HG03159 (cell line): ENCODE results near the gene PLK5.

Source experiments
- ATAC-seq: cut with Tn5 transposase; IDR thresholded peaks from one replicate; pipeline ENCODE4 v1.9.1; 2021; ENCODE audit warnings: mild to moderate bottlenecking, moderate library complexity; ENCODE audit not compliant: unreplicated experiment

The PLK5 gene

DNA sequence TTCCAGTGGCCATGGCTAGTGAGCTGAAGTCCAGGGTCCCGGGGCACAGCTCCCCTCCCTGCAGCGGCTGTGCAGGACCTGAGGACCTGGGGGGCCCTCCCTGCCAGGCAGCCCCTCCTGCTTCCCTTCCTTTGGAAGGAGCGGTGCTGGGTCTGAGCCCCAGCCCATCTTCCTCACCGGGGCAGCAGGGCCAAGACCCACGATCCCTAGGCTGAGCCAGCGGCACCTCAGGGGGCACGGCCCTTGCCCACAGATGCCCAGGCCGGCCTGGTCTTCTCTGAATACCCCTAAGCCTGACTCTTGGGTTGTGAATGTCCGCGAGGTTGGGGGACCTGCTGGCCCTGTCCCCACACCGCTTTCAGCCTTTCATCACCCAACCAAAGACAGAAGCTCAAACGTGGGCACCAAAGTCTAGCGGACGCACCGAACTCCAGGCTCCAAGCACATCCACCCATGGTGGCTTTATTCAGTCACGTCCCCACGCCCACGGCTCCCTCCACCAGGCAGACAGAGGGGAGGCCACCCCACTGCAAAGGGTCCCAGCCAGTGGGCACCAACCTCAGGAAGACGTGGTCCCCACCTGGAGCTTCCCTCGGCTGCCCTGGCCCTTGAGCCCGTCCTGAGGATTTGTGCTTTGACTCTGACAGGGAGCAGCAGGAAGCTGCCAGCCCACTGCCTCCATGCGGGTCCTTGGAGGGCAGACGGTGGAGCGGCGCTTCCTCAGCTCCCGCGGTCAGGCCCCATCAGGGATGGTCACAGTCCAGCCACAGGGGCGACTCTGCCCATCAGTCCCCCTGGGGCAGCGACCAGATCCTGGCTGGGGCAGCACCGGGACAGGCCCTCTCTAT, 52.6 kb downstream of the PLK5 start:
- no peak for ATAC-seq

DNA sequence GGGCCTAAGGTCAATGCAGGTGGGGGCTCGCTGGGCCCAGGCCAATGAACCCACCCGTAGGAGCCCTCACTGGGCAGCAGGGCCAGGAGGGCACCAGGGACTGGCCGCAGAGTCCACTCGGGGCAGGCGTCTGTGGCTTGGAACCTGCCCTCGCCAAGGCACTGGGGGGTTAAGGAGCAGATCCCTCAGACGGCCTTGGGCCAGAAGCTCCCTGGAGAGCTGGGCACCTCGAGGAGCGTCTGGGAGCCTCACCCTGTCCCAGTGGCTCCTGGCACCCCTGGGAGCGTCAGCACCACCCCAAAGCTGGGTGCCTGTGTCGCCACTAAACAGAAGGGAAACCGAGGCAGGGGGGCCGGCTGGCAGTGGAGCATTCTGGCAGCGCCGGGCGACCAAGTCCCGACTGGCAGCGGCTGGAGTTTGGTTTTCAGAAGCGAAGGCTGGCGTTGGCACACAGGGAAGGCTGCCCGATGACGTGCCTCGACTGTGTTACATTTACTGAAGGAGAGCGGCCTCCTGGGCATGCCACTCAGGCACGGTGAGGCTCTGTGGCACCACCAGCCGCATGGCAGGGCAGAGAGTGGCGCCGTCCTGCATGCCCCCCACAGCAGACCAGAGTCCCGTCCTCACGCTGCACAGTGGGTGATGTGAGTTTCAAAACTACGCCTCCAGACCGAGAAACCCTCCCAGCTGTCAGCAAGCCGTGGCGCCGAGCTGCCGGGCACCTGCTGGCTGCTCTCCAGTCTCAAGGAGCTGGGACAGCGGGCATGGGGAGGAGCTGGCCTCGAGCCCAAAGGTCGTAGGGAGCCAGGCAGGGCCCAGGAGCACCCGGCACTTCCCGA, 53.4 kb downstream of the PLK5 start:
- ATAC-seq, result no peak

GRCh38 chr19:1577929-1578618, 54.2 kb downstream of the PLK5 start:
- ATAC-seq, result no peak

DNA sequence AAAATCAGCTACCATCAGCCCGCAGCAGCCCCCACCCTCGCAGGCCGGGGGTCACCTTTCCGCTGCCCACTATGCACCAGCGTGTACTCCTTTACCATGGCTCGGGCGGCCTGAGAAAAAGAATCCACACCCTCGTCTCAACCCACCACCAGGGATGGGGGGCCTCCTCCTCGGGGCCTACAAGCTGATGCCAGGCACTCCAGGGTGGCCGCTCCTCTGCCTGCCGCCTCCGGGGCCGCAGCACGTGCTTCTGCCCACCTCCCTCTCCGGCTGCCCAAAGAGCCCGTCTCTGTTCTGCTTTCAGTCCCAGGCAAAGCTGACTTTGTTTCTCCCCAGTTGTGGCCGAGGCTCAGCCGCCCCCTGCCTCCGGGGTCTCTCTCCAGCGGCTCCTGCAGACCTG, 55.3 kb downstream of the PLK5 start:
- no peak for ATAC-seq

DNA sequence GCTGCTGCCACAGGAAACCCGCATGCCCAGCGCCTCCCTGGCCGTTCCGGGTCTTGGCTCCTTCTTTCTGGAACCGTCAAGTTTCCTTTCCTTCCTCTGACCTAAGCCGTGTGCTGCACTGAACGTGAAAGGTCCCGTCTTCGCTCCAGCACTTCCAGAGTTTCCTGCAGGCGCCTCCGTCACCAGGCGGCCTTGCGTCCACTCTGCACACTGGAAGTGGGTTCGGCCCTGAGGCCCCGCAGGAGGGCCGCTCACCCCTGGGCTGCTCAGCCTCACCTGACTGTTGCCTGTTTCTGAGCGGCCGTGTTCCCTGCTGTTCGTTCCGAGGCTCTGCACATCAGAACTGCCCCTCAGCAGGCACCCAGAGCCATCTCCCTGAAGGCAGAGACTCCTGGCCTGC, 56.5 kb downstream of the PLK5 start:
- no peak for ATAC-seq

DNA sequence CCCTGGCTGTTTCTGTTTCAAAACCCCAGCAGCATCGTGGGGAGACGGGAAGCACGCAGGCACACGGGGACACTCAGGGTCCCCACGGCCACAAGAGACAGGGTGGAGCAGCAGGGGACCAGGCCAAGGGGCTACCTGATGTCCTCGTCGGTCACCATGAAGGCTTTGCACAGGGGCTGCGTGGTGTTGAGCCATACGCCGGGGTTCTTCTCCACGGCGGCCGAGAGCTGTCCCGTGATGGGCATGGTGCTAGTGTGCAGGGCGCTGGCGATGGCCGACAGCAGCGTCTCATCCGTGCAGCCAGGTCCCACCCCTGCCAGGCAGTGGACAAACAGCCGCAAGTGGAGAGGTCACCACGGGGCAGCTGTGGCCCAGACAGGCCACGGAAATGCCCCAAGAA, 57.1 kb downstream of the PLK5 start:
- ATAC-seq, result no peak

DNA sequence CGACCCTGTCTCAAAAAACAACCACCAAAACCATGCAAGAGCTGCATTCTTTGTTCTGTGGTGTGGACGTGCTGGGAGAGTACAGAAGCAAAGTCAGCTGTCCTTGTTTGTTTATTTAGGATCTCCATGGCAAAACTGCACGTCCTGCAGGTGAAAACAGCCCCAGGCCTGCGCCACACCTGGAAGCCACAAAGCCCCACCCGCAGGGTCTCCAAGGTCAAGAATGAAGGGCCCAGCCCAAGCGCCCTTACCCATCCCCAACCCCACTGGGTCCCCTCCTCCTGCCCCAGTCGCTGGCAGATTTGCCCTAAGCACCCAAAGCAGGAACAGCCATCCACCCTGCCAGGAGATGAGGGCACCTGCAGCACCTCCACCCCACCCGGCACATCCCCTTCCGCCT, 58.3 kb downstream of the PLK5 start:
- ATAC-seq, result no peak

- no peak for ATAC-seq
Observed at GRCh38 chr19:1584500-1585242, 60.8 kb downstream of the PLK5 start.

DNA sequence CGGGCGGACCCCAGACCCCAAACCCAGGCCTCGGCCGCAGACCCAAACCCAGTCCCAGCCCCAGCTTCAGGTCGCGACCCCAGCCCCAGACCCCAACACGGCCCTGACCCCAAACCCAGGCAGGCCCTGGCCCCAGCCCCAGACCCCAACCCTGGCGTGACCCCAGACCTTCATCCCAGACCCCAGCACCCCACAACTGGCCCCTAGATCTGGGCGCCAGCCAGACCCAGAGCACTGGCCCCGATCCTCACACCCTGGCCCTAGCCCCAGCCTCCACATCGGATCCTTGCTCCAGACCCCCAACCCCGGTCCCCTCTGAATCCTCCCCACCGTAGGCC, 61.3 kb downstream of the PLK5 start:
- ATAC-seq, result no peak
